ENCODE data around the gene ATXN2L.

The ATXN2L gene

DNA sequence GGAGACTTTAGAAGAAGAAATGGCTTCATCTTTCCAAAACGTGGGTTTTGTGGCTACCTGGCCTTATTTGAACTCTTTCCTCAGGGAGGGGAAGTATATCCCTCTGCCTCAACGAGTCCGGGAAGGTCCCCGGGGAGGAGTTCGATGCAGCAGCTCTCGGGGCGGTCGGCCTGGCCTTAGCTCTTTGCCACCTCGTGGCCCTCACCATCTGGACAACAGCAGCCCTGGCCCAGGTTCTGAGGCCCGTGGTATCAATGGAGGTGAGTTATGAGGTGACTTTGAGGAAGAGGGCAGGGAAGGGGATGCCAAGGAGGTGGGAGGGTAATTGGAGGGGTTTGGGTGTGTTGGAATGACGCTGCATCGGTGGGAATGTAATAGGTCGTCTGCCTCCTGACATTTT, 7.7 kb downstream of the ATXN2L start:
- Histone ChIP-seq H3K4me3 (ENCODE audit: low read depth, low read length) (no peak overlapping the region), H3K36me3 (ENCODE audit: control insufficient read depth in 2 of 2, insufficient read depth in 1 of 2, low read length in 2 of 2) (peaks cover 84 to 100% of the 10 kb centered on the region in 2 experiments), H3K27ac (ENCODE audit: extremely low read depth, low read depth, low read length) (no peak overlapping the region), H3K4me1 (ENCODE audit: control insufficient read depth, insufficient read depth, low read length) (peaks cover 3% of the 10 kb centered on the region; the same call in 1 of the 2 replicates), H3K9me3 (ENCODE audit: control insufficient read depth, insufficient read depth, low read depth, low read length) (no peaks in the 10 kb centered on the region)
- POLR2A ChIA-PET = interaction anchor here (0.7 to 1.5 kb wide), 5 partner anchors 8 to 144 kb away, joined by 3 to 8 read pairs (median 4); partner anchors contain the start of genes ATXN2L, SPNS1 and TUFM
- no peak for TF ChIP-seq HOXD13 (CRISPR knock-in tag; IDR thresholded peaks at IDR 0.05; ENCODE audit: borderline replicate concordance)
- no peak for TF ChIP-seq ZNF169 (tag by site-specific recombination; IDR thresholded peaks at IDR 0.05)
- no peak for TF ChIP-seq ZNF114 (tag by site-specific recombination; IDR thresholded peaks at IDR 0.05)
- no peak for TF ChIP-seq ZXDB (tag by site-specific recombination; IDR thresholded peaks at IDR 0.05)
- no peak for TF ChIP-seq ZNF202 (tag by site-specific recombination; IDR thresholded peaks at IDR 0.05; ENCODE audit: borderline replicate concordance)
- TF ChIP-seq ZNF23 (tag by site-specific recombination; IDR thresholded peaks at IDR 0.05; ENCODE audit: borderline replicate concordance) = no peak
- no peak for TF ChIP-seq ZNF24 (tag by site-specific recombination; IDR thresholded peaks at IDR 0.05)
- TF ChIP-seq, protein P1, sequence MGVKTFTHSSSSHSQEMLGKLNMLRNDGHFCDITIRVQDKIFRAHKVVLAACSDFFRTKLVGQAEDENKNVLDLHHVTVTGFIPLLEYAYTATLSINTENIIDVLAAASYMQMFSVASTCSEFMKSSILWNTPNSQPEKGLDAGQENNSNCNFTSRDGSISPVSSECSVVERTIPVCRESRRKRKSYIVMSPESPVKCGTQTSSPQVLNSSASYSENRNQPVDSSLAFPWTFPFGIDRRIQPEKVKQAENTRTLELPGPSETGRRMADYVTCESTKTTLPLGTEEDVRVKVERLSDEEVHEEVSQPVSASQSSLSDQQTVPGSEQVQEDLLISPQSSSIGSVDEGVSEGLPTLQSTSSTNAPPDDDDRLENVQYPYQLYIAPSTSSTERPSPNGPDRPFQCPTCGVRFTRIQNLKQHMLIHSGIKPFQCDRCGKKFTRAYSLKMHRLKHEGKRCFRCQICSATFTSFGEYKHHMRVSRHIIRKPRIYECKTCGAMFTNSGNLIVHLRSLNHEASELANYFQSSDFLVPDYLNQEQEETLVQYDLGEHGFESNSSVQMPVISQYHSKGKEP (tag by site-specific recombination; IDR thresholded peaks at IDR 0.05) = no peak
- no peak for TF ChIP-seq ZNF830 (tag by site-specific recombination; IDR thresholded peaks at IDR 0.05; ENCODE audit: low read depth)
- no peak for TF ChIP-seq ZNF555 (tag by site-specific recombination; conservative IDR thresholded peaks at IDR 0.05)
- no peak for TF ChIP-seq MYNN (tag by site-specific recombination; IDR thresholded peaks at IDR 0.05; ENCODE audit: borderline replicate concordance)
- no peak for TF ChIP-seq ZNF529 (tag by site-specific recombination; IDR thresholded peaks at IDR 0.05; ENCODE audit: insufficient replicate concordance)
- TF ChIP-seq ZNF792 (tag by site-specific recombination; IDR thresholded peaks at IDR 0.05) = no peak
- TF ChIP-seq ZNF311 (tag by site-specific recombination; IDR thresholded peaks at IDR 0.05; ENCODE audit: borderline replicate concordance) = no peak
- no peak for TF ChIP-seq ZNF132 (tag by site-specific recombination; IDR thresholded peaks at IDR 0.05; ENCODE audit: borderline replicate concordance)
- CTCF ChIA-PET = interaction anchor here (0.7 kb wide), 2 partner anchors 43 to 116 kb away, joined by 3 read pairs; no protein-coding TSS in a partner anchor

DNA sequence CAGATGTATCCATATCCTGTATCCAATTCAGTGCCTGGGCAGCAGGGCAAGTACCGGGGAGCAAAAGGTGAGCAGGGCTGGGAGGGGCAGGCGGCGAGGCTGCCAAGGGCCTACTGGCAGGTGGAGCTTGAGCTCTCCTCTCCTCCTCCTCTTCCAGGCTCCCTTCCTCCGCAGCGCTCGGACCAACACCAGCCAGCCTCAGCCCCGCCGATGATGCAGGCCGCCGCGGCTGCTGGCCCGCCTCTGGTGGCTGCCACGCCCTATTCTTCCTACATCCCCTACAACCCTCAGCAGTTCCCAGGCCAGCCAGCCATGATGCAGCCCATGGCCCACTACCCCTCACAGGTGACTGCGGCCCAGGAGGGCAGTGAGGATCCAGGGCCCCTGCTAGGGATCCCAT, 11.6 kb downstream of the ATXN2L start:
- no peaks in the 10 kb centered on the region for H3K4me1 ChIP-seq (ENCODE audit: control insufficient read depth, insufficient read depth, low read length)
- no peak overlapping the region for H3K27ac ChIP-seq (ENCODE audit: extremely low read depth, low read depth, low read length)
- no peak overlapping the region for H3K4me3 ChIP-seq (ENCODE audit: low read depth, low read length)
- ChIA-PET POLR2A (no interaction called here), CTCF (no interaction called here)
- H3K36me3 ChIP-seq (ENCODE audit: control insufficient read depth in 2 of 2, insufficient read depth in 1 of 2, low read length in 2 of 2) = peaks cover 53 to 94% of the 10 kb centered on the region in 2 experiments
- no peak for TF ChIP-seq ZEB2 (tag by site-specific recombination; IDR thresholded peaks at IDR 0.05)
- TF ChIP-seq, protein P2, sequence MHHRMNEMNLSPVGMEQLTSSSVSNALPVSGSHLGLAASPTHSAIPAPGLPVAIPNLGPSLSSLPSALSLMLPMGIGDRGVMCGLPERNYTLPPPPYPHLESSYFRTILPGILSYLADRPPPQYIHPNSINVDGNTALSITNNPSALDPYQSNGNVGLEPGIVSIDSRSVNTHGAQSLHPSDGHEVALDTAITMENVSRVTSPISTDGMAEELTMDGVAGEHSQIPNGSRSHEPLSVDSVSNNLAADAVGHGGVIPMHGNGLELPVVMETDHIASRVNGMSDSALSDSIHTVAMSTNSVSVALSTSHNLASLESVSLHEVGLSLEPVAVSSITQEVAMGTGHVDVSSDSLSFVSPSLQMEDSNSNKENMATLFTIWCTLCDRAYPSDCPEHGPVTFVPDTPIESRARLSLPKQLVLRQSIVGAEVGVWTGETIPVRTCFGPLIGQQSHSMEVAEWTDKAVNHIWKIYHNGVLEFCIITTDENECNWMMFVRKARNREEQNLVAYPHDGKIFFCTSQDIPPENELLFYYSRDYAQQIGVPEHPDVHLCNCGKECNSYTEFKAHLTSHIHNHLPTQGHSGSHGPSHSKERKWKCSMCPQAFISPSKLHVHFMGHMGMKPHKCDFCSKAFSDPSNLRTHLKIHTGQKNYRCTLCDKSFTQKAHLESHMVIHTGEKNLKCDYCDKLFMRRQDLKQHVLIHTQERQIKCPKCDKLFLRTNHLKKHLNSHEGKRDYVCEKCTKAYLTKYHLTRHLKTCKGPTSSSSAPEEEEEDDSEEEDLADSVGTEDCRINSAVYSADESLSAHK (tag by site-specific recombination; IDR thresholded peaks at IDR 0.05) = no peak
- TF ChIP-seq BCL11B (tag by site-specific recombination; IDR thresholded peaks at IDR 0.05; ENCODE audit: low read depth) = no peak
- TF ChIP-seq, protein P3, sequence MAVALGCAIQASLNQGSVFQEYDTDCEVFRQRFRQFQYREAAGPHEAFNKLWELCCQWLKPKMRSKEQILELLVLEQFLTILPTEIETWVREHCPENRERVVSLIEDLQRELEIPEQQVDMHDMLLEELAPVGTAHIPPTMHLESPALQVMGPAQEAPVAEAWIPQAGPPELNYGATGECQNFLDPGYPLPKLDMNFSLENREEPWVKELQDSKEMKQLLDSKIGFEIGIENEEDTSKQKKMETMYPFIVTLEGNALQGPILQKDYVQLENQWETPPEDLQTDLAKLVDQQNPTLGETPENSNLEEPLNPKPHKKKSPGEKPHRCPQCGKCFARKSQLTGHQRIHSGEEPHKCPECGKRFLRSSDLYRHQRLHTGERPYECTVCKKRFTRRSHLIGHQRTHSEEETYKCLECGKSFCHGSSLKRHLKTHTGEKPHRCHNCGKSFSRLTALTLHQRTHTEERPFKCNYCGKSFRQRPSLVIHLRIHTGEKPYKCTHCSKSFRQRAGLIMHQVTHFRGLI (tag by site-specific recombination; IDR thresholded peaks at IDR 0.05) = peak; percentile 33; the same call in 1 of the 2 replicates
- H3K9me3 ChIP-seq (ENCODE audit: control insufficient read depth, insufficient read depth, low read depth, low read length) = no peaks in the 10 kb centered on the region
